HL-60 (cell line): Measurements from ENCODE around the gene SASH1.

Experiments used
- CTCF ChIP-seq: IDR thresholded peaks from one replicate; pipeline ENCODE4 v1.5.1; 2011; ENCODE audit warnings: low read length, control low read depth, inconsistent platforms; ENCODE audit not compliant: insufficient read depth
- GABPA ChIP-seq: IDR thresholded peaks from 2 replicates; pipeline ENCODE4 v1.6.1; 2012; ENCODE audit warnings: low read depth
- POLR2AphosphoS5 ChIP-seq: IDR thresholded peaks from 2 replicates; pipeline ENCODE4 v1.6.1; 2012; ENCODE audit warnings: low read depth
- REST ChIP-seq: IDR thresholded peaks from 2 replicates; pipeline ENCODE4 v1.6.1; 2012; ENCODE audit warnings: low read depth; ENCODE audit not compliant: insufficient replicate concordance
- SPI1 ChIP-seq: IDR thresholded peaks from 2 replicates; pipeline ENCODE4 v1.6.1; 2012; ENCODE audit warnings: low read depth, mild to moderate bottlenecking, borderline replicate concordance

GRCh38 chr6:148525453-148525852 is 182.8 kb downstream of the SASH1 start:
- TF ChIP-seq POLR2AphosphoS5 (no peak), CTCF (no peak), GABPA (no peak), REST (no peak), SPI1 (no peak)
